ENCODE measurements around the gene PDE4B. TPM values are rescaled to one million over a fixed set of nuclear protein-coding genes. Genes with fewer than 3 reads are reported as not detected.

PDE4B gene
- total RNA-seq, 1 experiment from 2014 or later: 1.4 TPM

GRCh38 chr1:66250478-66250877 lies 457.8 kb downstream of the PDE4B start:
- Histone ChIP-seq H3F3A (ENCODE audit: low read length, unreplicated experiment) (no peaks in the 10 kb centered on the region), H3K79me2 (ENCODE audit: low read length) (no peaks in the 10 kb centered on the region), H3K9me3 (ENCODE audit: low read length) (no peaks in the 10 kb centered on the region), H2AFZ (ENCODE audit: low read length) (no peak overlapping the region), H3K27ac (ENCODE audit: low read length) (no peak overlapping the region), H3K36me3 (ENCODE audit: low read depth, low read length) (no peaks in the 10 kb centered on the region), H3K9me2 (replicated peaks; ENCODE audit: low read length) (no peaks in the 10 kb centered on the region), H3K27me3 (ENCODE audit: low read length) (0 out of 2 replicates have a peak, but pooled peaks cover 5% of the 10 kb centered on the region), H3K9ac (ENCODE audit: low read length) (no peak overlapping the region), H4K20me1 (ENCODE audit: low read length) (no peaks in the 10 kb centered on the region), H3K4me2 (ENCODE audit: low read length) (no peak overlapping the region), H3K4me3 (ENCODE audit: low read length) (no peak overlapping the region), H3K4me1 (ENCODE audit: insufficient read depth, low read length) (no peaks in the 10 kb centered on the region)
- BruUV-seq (replicated peaks): no TSS peak
- ChIA-PET CTCF (no interaction called here), POLR2A (ENCODE audit: unreplicated experiment) (no interaction called here)
- ATAC-seq (no peak), DNase-seq (no peak)
- TF ChIP-seq EZH2phosphoT487 (IDR thresholded peaks at IDR 0.05; ENCODE audit: borderline replicate concordance, low read length): no peak
- intact Hi-C loops (cut with micrococcal nuclease): loop anchor here (10.0 kb wide), 1 partner anchor 474 kb away; no protein-coding TSS in a partner anchor

- peak; percentile 33; the same call in 1 of the 2 replicates for ATAC-seq
- no peak overlapping the region for H3K27ac ChIP-seq (ENCODE audit: low read length)
- no peaks in the 10 kb centered on the region for H3K9me2 ChIP-seq (replicated peaks; ENCODE audit: low read length)
- H4K20me1 ChIP-seq (ENCODE audit: low read length): no peaks in the 10 kb centered on the region
- BruUV-seq (replicated peaks): no TSS peak
- no peaks in the 10 kb centered on the region for H3K36me3 ChIP-seq (ENCODE audit: low read depth, low read length)
- CTCF ChIA-PET: interaction anchor here (1.0 kb wide), 1 partner anchor 195 kb away, joined by 4 read pairs; no protein-coding TSS in a partner anchor
- intact Hi-C loops (cut with micrococcal nuclease): loop anchor here (10.0 kb wide), 1 partner anchor 473 kb away; no protein-coding TSS in a partner anchor
- H3K4me3 ChIP-seq (ENCODE audit: low read length): no peak overlapping the region
- H3K4me2 ChIP-seq (ENCODE audit: low read length): no peak overlapping the region
- no peak overlapping the region for H2AFZ ChIP-seq (ENCODE audit: low read length)
- H3F3A ChIP-seq (ENCODE audit: low read length, unreplicated experiment): no peaks in the 10 kb centered on the region
- POLR2A ChIA-PET (ENCODE audit: unreplicated experiment): no interaction called here
- H3K9me3 ChIP-seq (ENCODE audit: low read length): no peaks in the 10 kb centered on the region
- H3K9ac ChIP-seq (ENCODE audit: low read length): no peak overlapping the region
- DNase-seq: no peak
- 0 out of 2 replicates have a peak, but pooled peaks cover 5% of the 10 kb centered on the region for H3K27me3 ChIP-seq (ENCODE audit: low read length)
- no peaks in the 10 kb centered on the region for H3K79me2 ChIP-seq (ENCODE audit: low read length)
- H3K4me1 ChIP-seq (ENCODE audit: insufficient read depth, low read length): peaks cover 5% of the 10 kb centered on the region
- TF ChIP-seq EZH2 (IDR thresholded peaks at IDR 0.05; ENCODE audit: low read length, unreplicated experiment) (no peak), CTCF (conservative IDR thresholded peaks at IDR 0.05; ENCODE audit: low read depth, low read length) (no peak), EZH2phosphoT487 (IDR thresholded peaks at IDR 0.05; ENCODE audit: borderline replicate concordance, low read length) (no peak)
Observed at GRCh38 chr1:66251546-66251945, 458.9 kb downstream of the PDE4B start.

- Histone ChIP-seq H3K9ac (ENCODE audit: low read length) (peak overlapping the region; percentile 28), H3F3A (ENCODE audit: low read length, unreplicated experiment) (no peaks in the 10 kb centered on the region), H3K4me2 (ENCODE audit: low read length) (no peak overlapping the region), H3K79me2 (ENCODE audit: low read length) (no peaks in the 10 kb centered on the region), H3K4me1 (ENCODE audit: insufficient read depth, low read length) (peaks cover 20% of the 10 kb centered on the region), H3K27ac (ENCODE audit: low read length) (no peak overlapping the region), H3K9me2 (replicated peaks; ENCODE audit: low read length) (no peaks in the 10 kb centered on the region), H3K9me3 (ENCODE audit: low read length) (no peaks in the 10 kb centered on the region), H2AFZ (ENCODE audit: low read length) (no peak overlapping the region), H3K27me3 (ENCODE audit: low read length) (0 out of 2 replicates have a peak, but pooled peaks cover 5% of the 10 kb centered on the region), H3K4me3 (ENCODE audit: low read length) (no peak overlapping the region), H3K36me3 (ENCODE audit: low read depth, low read length) (no peaks in the 10 kb centered on the region), H4K20me1 (ENCODE audit: low read length) (no peaks in the 10 kb centered on the region)
- CTCF ChIA-PET: interaction anchor here (1.5 to 2.1 kb wide), 2 partner anchors 183 to 250 kb away, joined by 3 to 5 read pairs; no protein-coding TSS in a partner anchor
- peak; percentile 84 for ATAC-seq
- intact Hi-C loops (cut with micrococcal nuclease): loop anchor here (1.0 to 10.0 kb wide), 4 partner anchors 33 to 471 kb away; no protein-coding TSS in a partner anchor
- POLR2A ChIA-PET (ENCODE audit: unreplicated experiment): no interaction called here
- TF ChIP-seq EZH2 (IDR thresholded peaks at IDR 0.05; ENCODE audit: low read length, unreplicated experiment): no peak
- peak; percentile 89 for TF ChIP-seq CTCF (conservative IDR thresholded peaks at IDR 0.05; ENCODE audit: low read depth, low read length)
- BruUV-seq (replicated peaks): no TSS peak
- peak; percentile 88 for DNase-seq
Observed at GRCh38 chr1:66253330-66253921, 460.7 kb downstream of the PDE4B start.

Measured in PC-3 (cell line).